Transverse colon (tissue), 4 donors: ENCODE results near the gene DLG5. TPM values are rescaled to one million over a fixed set of nuclear protein-coding genes. Genes with fewer than 3 reads are reported as not detected.

Experiments
- DNase-seq: peaks from one replicate; pipeline ENCODE4 v3.0.0-alpha.2; 2019
- H3K27ac ChIP-seq, 4 donors: fragments of 200-600 bp; sonication (generic); 2 replicates each; pipeline ENCODE4 v1.5.1; 2016 to 2018; ENCODE audit warnings: inconsistent platforms in 4 of 4
- H3K27me3 ChIP-seq: fragments of 200-600 bp; sonication (generic); 2 replicates; pipeline ENCODE4 v1.5.1; 2017; ENCODE audit warnings: inconsistent platforms
- H3K36me3 ChIP-seq, 4 donors: fragments of 200-600 bp; sonication (generic); 2 replicates each; pipeline ENCODE4 v1.5.1; 2017 to 2019; ENCODE audit warnings: inconsistent platforms in 4 of 4
- H3K4me1 ChIP-seq, 4 donors: fragments of 200-600 bp; sonication (generic); 2 replicates each; pipeline ENCODE4 v1.5.1; 2017 to 2020; ENCODE audit warnings: inconsistent platforms in 4 of 4
- H3K4me3 ChIP-seq, 4 donors: fragments of 200-600 bp; sonication (generic); 1 replicate in 1 of 4; 2 replicates in 3 of 4; pipeline versions ENCODE4 v1.5.1 to v1.6.1; 2017 to 2019; ENCODE audit warnings: inconsistent platforms in 4 of 4
- H3K9me3 ChIP-seq, 2 donors: fragments of 200-600 bp; sonication (generic); 2 replicates each; pipeline ENCODE4 v1.5.1; 2017 to 2019; ENCODE audit warnings: inconsistent platforms in 2 of 2
- EP300 ChIP-seq: sonication (generic); formaldehyde crosslinking; IDR thresholded peaks from one replicate; pipeline ENCODE4 v1.6.1; 2017; ENCODE audit warnings: antibody characterized with exemption, low read depth
- POLR2A ChIP-seq: fragments of 450-650 bp; IDR thresholded peaks from one replicate; pipeline ENCODE4 v1.6.1; 2016; ENCODE audit warnings: antibody characterized with exemption, mild to moderate bottlenecking, moderate library complexity
- POLR2AphosphoS5 ChIP-seq, 3 donors: sonication (generic); formaldehyde crosslinking; IDR thresholded peaks; one replicate each; pipeline ENCODE4 v1.6.1; 2016; ENCODE audit warnings: antibody characterized with exemption in 3 of 3
- WGBS, 2 donors: methylation state at CpG; one replicate each; pipeline ENCODE4 v1.1.5; 2018; ENCODE audit warnings: low coverage in 1 of 2; 5-methylcytosine and 5-hydroxymethylcytosine counted together
- in situ Hi-C, 4 donors: fragments of 200-750 bp; cut with MboI; loops; one replicate each; pipeline versions ENCODE4 v1.15.0 to v1.15.1; 2017; ENCODE audit warnings: low sequenced_read_pairs in 3 of 4, low pct_ligation_motif_present in 1 of 4, low pct_unique_long_range_greater_than_20kb in 1 of 4
- intact Hi-C: fragments of 100-400 bp; cut with DNase I; formaldehyde crosslinking; loops from one replicate; pipeline ENCODE4 v1.15.1; 2023; ENCODE audit warnings: low total_unique reads
- total RNA-seq, 4 donors: library from RNA; depleted of rRNA; stranded (reverse); fragments of >200 nt; gene quantifications; one replicate each; pipeline ENCODE4 v1.1.0, GENCODE V29; 2016
- TF ChIP-seq, protein P1 (sequence below), 5 experiments: fragments of 200-600 bp in 3 of 5; fragments of 450-650 bp in 2 of 5; sonication (generic) in 3 of 5; IDR thresholded peaks; 1 replicate in 2 of 5; 2 replicates in 3 of 5; pipeline ENCODE4 v1.5.1; 2016 to 2017; ENCODE audit warnings: antibody characterized with exemption in 5 of 5, inconsistent platforms in 3 of 5, mild to moderate bottlenecking in 2 of 5, moderate library complexity in 1 of 5

The DLG5 gene
- total RNA-seq, 4 donors from 2014 or later, result 31.4 to 90.1 (median 44.6) TPM

DNA sequence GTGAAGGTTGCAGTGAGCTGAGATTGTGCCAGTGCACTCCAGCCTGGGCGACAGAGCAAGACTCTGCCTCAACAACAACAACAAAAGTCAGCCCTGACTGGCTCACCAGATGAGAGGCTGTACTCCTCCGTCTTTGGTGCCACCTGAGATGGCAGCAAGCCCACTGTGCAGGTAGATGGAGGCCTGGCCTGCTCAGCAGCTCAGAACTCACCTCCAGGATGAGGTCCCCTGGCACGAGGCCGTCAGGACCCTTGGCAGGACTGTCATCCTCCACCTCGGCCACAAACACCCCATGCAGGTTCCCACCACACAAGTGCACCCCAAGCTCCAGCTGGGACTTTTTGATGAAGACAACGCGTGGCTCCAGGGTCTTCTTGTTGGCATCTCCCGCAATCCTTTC is 117.2 kb downstream of the DLG5 start:
- WGBS, 2 donors, result 94% methylated on average over 8 of the region's 8 CpGs; no CpG with 5 or more reads in 1 of the 2 donors
- TF ChIP-seq POLR2A, result no peak
- TF ChIP-seq POLR2AphosphoS5 (IDR thresholded peaks at IDR 0.05), result no peak
- TF ChIP-seq, protein P1, sequence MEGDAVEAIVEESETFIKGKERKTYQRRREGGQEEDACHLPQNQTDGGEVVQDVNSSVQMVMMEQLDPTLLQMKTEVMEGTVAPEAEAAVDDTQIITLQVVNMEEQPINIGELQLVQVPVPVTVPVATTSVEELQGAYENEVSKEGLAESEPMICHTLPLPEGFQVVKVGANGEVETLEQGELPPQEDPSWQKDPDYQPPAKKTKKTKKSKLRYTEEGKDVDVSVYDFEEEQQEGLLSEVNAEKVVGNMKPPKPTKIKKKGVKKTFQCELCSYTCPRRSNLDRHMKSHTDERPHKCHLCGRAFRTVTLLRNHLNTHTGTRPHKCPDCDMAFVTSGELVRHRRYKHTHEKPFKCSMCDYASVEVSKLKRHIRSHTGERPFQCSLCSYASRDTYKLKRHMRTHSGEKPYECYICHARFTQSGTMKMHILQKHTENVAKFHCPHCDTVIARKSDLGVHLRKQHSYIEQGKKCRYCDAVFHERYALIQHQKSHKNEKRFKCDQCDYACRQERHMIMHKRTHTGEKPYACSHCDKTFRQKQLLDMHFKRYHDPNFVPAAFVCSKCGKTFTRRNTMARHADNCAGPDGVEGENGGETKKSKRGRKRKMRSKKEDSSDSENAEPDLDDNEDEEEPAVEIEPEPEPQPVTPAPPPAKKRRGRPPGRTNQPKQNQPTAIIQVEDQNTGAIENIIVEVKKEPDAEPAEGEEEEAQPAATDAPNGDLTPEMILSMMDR (IDR thresholded peaks at IDR 0.05), result no peak
- TF ChIP-seq EP300, result no peak
- intact Hi-C loops, result no loop called here
- H3K27me3 ChIP-seq, result no peaks in the 10 kb centered on the region
- H3K4me3 ChIP-seq, result no peak overlapping the region
- H3K36me3 ChIP-seq, result peaks cover 0 to 55% (median 22%) of the 10 kb centered on the region in 4 donors
- DNase-seq, result no peak
- H3K27ac ChIP-seq, result no peak overlapping the region
- no peaks in the 10 kb centered on the region for H3K4me1 ChIP-seq
- in situ Hi-C loops, result no loop called here
- no peaks in the 10 kb centered on the region for H3K9me3 ChIP-seq

DNA sequence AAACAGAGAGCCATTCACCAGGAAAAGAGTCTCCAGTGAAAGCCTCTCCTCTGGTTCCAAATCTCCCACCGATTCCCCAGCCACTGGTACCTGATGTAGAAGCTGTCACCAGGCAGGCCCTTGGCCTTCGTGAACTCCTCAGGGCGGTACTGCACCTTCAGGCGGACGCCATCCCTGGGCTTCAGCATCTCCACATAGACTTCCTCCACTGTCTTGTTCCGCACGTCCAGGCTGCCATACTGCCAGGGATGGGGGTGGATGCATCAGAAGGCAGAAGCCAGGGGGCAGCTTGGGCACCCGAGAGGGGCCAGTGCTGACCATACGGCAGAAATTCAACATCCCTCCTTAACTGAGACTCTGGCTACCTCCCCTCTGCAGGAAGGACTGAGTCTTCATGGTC is 118.8 kb downstream of the DLG5 start:
- peaks cover 0 to 47% (median 22%) of the 10 kb centered on the region in 4 donors for H3K36me3 ChIP-seq
- no peak for DNase-seq
- intact Hi-C loops, result no loop called here

DNA sequence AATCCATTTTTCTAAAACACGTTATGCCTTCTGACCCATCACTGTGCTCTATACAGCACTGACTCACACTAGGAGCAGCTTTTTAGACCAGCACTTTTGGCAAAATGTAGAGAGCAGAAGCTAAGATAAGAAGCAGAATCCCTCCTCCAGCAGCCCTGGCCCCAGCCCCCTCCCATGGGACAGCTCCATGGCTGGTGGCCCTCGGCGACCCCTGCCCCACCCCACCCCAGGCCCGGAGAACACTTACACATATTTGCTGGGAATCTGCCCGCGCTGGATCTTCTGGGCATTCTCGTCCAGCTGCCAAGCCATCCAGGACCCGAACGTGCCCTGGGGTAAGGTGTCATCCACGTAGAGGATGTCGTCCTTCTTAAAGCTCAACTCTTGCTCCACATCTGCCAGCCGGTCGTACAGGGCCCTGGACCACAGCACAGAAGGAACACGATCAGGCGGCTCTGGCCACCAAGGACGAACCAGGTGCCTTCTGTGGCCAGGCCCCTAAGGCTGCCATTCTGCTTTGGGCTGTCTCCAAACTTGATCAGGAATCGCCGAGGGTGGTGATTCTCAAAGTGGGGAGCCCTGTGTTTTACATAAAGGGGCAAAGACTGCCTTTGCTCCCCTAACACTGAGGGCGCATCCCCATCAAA is 119.9 kb downstream of the DLG5 start:
- intact Hi-C loops, result no loop called here
- WGBS, 2 donors, result 94% methylated on average over 19 of the region's 19 CpGs; no CpG with 5 or more reads in 1 of the 2 donors
- Histone ChIP-seq H3K27ac (no peak overlapping the region), H3K9me3 (no peaks in the 10 kb centered on the region), H3K4me1 (no peaks in the 10 kb centered on the region), H3K4me3 (no peak overlapping the region), H3K36me3 (peaks cover 0 to 42% (median 19%) of the 10 kb centered on the region in 4 donors), H3K27me3 (no peaks in the 10 kb centered on the region)
- no peak for TF ChIP-seq POLR2AphosphoS5 (IDR thresholded peaks at IDR 0.05)
- no peak for TF ChIP-seq EP300
- TF ChIP-seq POLR2A, result no peak
- TF ChIP-seq, protein P1 (IDR thresholded peaks at IDR 0.05), result no peak
- in situ Hi-C loops, result no loop called here
- DNase-seq, result no peak

More for the DNA sequence above, 118.8 kb downstream of the DLG5 start:
- Histone ChIP-seq H3K27me3 (no peaks in the 10 kb centered on the region), H3K27ac (no peak overlapping the region), H3K4me3 (no peak overlapping the region), H3K4me1 (no peaks in the 10 kb centered on the region), H3K9me3 (no peaks in the 10 kb centered on the region)
- in situ Hi-C loops, result no loop called here
- 95% methylated on average over 9 of the region's 9 CpGs; no CpG with 5 or more reads in 1 of the 2 donors for WGBS, 2 donors
- TF ChIP-seq EP300 (no peak), POLR2A (no peak), POLR2AphosphoS5 (IDR thresholded peaks at IDR 0.05) (no peak)
- TF ChIP-seq, protein P1 (IDR thresholded peaks at IDR 0.05), result no peak

DNA sequence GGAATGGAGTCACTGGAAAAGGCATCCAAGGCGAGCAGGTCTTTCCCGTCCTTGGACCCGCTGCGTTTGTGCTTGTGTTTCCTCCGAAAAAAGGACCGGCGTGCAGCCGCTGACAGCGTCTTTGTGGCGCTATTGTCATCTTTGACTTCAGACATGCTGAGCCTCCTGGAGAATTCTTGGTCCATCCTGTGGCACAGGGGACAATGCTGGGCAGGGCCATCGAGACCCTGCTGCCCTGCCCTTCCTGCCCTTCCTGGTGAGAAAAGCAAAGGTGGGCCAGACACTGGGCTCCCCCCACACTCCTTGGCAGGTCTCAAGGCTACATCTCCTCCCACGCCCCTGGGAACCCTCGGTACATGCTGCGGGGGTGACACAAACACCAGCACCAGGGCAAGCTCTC is 120.9 kb downstream of the DLG5 start:
- no peak for DNase-seq
- in situ Hi-C loops (no loop called here), intact Hi-C loops (no loop called here)
- H3K27ac ChIP-seq, result no peak overlapping the region
- H3K4me3 ChIP-seq, result no peak overlapping the region
- H3K36me3 ChIP-seq, result peaks cover 0 to 34% (median 16%) of the 10 kb centered on the region in 4 donors
- H3K9me3 ChIP-seq, result no peaks in the 10 kb centered on the region
- no peaks in the 10 kb centered on the region for H3K4me1 ChIP-seq
- no peaks in the 10 kb centered on the region for H3K27me3 ChIP-seq
- WGBS, 2 donors, result 97% methylated on average over 14 of the region's 14 CpGs; no CpG with 5 or more reads in 1 of the 2 donors
- no peak for TF ChIP-seq POLR2AphosphoS5 (IDR thresholded peaks at IDR 0.05)
- TF ChIP-seq, protein P1 (IDR thresholded peaks at IDR 0.05), result no peak
